NOMO-1 treated with DMSO at 0.1 percent for 48 hours (cell line): ENCODE results near the gene CLDN18.

Experiments
- DNase-seq: peaks from one replicate; lab custom pipeline; 2025; ENCODE audit not compliant: unreplicated experiment; lab: John Stamatoyannopoulos, UW

CLDN18 gene

DNA sequence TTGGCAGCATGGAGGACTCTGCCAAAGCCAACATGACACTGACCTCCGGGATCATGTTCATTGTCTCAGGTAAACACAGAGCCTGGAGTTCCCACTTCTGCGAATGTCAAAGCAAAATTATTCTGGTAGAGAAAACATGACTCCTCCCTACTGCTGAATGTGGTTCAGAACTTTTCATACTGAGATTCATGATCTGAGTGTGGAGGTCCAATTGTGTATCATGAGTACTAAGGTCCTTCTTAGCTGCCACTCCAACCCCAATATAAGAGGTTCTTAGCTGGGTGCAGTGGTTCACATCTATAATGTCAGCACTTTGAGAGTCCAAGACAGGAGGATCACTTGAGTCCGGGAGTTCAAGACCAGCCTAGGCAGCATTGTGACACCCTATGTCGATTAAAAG is 13.8 kb downstream of the CLDN18 start:
- no peak for DNase-seq

- DNase-seq = no peak
Measured at GRCh38 chr3:138025553-138025952, 15.6 kb downstream of the CLDN18 start.

DNA sequence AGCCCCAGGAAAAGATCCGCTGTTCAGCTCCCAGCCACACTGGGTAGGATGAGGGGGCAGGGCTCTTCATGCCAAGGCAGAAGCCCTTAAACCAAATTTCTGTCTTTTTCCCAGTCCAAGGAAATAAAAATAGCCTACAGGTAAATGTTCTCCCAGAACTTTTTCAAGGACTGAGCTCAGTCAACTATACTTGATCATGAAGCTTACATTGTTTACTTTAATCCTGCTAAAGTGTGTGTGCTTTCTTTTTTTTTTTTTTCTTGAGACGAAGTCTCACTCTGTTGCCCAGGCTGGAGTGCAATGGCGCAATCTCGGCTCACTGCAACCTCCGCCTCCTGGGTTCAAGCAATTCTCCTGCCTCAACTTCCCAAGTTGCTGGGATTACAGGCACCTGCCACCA is 17.9 kb downstream of the CLDN18 start:
- DNase-seq = no peak

DNA sequence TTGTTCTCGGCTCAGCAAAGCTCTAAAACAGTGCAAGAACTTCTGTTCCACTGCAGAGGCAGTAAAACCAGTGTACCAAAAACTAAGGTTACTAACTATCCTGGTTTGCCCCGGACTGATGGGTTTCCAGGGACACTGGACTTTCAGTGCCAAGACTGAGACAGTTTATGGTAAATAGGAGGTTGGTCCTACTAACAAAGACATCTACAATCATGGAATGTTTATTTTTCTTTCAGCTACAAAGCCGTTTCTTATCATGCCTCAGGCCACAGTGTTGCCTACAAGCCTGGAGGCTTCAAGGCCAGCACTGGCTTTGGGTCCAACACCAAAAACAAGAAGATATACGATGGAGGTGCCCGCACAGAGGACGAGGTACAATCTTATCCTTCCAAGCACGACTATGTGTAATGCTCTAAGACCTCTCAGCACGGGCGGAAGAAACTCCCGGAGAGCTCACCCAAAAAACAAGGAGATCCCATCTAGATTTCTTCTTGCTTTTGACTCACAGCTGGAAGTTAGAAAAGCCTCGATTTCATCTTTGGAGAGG is 20.8 kb downstream of the CLDN18 start:
- no peak for DNase-seq

GRCh38 chr3:138031536-138031935 is 21.6 kb downstream of the CLDN18 start:
- no peak for DNase-seq

DNA sequence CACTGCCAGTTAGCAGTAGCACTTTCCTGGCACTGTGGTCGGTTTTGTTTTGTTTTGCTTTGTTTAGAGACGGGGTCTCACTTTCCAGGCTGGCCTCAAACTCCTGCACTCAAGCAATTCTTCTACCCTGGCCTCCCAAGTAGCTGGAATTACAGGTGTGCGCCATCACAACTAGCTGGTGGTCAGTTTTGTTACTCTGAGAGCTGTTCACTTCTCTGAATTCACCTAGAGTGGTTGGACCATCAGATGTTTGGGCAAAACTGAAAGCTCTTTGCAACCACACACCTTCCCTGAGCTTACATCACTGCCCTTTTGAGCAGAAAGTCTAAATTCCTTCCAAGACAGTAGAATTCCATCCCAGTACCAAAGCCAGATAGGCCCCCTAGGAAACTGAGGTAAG is 22.6 kb downstream of the CLDN18 start:
- DNase-seq = no peak

DNA sequence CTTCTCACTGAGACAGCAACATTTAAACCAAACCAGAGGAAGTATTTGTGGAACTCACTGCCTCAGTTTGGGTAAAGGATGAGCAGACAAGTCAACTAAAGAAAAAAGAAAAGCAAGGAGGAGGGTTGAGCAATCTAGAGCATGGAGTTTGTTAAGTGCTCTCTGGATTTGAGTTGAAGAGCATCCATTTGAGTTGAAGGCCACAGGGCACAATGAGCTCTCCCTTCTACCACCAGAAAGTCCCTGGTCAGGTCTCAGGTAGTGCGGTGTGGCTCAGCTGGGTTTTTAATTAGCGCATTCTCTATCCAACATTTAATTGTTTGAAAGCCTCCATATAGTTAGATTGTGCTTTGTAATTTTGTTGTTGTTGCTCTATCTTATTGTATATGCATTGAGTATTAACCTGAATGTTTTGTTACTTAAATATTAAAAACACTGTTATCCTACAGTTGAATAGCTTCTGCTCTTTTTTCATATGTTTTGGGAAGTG is 23.3 kb downstream of the CLDN18 start:
- no peak for DNase-seq

DNA sequence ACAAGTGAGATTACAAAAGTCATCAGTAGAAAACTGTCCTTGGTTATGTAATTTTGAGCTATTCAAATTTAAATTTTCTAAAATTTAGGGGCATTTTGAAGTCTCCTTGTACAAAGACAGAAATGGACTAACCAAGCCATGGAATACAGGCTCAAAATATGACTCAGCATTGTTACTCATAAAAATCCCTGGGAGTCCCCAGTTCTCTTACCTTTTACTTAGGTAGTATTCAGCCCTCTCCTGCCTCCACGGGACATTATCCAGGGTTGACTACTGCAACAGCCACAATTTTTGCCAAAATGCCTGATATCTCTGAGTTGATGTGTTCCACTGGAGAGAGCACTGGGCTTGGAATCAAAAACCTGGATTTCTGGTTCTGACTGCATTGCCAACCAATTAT is 25.0 kb downstream of the CLDN18 start:
- no peak for DNase-seq

DNA sequence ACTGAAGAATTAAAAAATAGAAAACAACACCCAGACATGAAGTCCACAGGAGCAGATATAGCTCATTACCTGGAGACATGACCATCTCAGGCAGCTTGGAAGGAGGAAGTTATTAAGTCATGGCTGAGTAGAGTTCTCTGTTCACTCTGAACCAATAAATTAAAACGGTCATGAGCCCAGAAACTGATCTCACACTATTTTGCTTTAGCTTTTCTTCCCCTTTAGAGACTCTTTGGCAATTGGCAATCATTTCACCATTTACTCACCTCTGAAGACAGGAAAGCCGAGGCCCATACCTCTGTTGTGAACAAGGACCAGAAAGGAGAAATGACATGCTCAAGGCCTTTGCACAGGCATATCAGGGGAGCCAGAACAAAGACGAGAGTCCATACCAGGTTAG is 26.6 kb downstream of the CLDN18 start:
- DNase-seq = peak; percentile 95

DNA sequence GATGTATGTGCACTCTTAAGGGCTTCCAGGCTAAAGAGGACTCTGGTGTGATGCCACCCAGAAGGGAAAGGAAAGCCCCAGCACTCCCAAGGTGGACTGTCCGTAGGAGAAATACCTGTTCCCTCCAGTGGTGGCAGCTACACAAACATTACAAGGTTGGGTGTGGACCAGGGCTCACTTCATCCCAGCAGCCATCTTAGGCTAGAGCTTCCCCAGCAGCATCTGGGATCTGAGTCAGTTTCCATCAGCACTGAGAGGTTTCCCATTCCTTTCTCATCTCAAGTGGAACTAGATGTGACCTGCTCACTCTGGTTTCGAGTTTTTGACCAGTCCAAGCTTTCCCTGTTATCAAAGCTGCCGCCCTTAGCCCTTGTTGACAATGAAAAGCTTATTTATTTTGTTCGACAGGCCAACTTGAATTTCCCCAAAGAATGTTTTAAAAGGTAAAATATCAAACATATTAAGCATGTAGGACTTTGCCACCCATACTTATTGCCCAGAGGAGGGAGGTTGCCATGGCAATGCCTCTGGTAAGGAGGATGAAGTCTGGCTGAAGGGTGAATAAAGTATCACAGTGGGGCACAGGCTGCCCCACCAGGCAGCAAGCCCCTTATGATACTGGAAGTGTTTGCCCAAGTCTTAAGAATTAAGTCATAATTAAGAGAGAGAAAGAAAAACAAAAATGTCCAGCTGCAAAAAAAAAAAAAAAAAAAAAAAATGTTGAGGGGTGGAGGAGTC is 28.9 kb downstream of the CLDN18 start:
- DNase-seq = no peak

- no peak for DNase-seq
Measured at GRCh38 chr3:138042043-138042442, 32.1 kb downstream of the CLDN18 start.

DNA sequence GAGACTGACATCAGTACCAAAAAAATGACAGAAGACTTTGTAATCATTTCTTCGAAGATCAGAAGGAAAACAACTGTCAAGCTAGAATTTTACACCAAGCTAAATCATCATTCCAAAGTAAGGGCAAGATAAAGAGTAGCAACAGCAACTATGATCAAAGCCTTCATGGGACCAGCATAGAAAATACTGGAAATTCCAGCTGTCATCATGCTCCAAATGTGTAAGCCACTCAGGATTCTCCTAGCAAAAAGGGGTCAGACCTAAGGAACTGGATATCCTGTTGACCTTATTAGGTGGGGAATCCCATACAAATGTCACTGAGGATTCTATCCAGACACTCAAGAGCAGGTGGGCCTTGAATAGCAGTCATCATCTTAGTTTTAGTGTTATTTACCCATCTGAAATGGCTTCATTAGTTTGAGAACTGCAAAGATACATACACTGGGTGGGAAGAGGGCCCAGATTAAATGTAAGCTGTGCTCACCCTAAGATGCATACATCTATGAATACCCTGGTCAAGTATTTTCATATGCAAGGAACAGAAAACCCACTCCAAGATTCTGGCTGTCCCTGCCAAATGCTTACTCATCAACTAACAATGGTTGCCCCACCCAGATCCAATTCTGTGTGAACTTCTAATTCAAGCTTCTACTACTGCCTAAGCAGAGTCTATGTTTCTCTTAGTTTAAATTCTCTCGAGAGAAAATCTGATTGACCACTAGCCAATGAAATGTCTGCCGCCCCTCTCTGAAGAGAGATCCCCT is 33.5 kb downstream of the CLDN18 start:
- no peak for DNase-seq

DNA sequence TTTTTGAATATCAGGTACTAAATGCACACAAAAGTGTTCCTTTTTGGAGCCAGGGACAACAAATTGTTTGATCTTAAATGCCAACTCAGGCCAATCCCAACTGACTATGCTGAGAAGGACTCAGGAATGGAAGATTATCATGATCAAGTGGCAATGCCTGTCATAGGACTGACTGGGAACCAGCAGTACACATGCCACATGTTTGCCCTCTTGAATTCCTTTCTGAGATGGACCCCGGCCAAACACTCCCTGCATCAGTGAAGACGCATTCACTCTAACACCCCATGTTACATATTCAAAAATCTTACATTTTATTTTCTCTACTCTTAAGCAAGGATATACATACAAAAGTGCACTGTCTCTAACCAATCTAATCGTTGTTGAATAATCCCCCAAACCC is 36.1 kb downstream of the CLDN18 start:
- DNase-seq = no peak

DNA sequence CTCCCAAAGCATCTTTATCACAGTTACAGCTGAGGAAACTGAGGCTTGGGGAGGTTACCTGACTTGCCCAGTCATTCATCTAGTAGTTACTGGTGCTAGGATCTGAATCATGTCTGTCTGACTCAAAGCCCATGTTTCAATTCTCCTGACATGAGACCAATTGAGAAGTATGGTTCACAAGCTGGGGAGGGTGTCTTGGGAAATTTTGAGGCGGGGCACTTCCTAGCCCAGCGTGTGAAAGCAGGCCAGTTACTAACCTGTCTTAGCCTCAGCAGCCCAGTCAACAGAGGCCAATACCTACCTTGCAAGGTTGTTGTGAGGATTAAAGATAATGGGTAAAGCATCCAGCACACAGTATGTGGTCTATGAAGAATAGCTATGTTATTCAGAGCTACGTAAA is 37.0 kb downstream of the CLDN18 start:
- no peak for DNase-seq

DNA sequence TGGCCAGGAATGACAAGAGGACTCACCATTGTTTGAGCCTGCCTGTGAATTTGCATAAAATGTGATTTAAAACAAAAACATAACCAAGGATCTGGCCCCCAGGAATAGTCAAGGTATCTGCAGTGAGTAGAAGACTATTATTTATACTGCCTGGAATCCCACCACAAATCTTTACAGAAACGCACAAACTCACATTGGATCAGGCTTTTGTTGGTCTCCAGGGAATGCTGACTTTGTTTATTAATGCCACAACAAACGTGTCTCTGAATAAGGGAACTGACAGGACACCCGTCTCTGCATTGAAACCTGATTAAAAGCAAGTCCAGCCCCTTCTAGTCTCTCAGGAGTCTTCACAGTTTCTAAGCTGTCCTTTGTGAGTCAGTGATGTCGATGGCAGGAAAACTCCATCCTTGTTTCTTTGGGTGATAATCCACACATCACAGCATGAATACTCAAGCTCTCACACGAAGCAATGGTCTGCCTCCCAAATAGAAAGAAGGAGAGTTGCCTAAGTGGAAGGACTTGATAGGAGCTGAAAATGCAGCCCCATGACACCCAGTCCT is 37.7 kb downstream of the CLDN18 start:
- no peak for DNase-seq

DNA sequence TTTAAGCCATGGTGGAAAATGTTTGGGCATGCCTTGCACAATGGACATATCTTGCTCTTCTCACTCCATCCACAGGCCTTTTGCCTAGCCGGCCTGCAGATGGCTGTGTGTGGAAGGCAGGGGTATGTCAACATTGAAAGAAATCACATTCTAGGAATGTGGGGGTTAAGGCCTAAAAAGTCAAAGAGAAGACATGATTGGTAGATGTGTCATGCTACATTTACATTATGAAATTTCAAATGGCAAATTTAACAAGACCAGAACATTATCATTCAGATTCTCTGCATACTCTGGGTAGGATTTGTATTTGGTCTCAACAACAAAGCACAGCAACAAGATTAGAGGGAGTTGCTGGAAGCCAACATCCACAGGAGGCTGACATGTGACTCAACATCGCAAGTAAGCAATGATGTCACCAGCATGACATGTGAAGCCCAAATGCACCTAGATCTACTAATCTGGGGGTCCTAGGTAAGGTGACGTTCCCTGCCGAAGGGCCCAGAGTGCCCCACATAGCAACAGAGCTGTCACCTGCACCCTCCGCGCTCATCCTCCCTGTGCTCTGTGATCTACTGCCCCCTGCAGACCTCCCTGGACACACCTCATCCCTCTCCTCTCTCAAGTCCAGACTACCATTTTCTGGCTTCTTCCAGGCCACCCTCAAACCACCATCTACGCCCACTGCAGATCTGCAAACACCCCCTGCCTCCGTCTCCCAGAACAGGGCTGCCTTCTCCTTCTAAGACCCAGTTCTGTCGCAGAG is 39.4 kb downstream of the CLDN18 start:
- DNase-seq = no peak

DNA sequence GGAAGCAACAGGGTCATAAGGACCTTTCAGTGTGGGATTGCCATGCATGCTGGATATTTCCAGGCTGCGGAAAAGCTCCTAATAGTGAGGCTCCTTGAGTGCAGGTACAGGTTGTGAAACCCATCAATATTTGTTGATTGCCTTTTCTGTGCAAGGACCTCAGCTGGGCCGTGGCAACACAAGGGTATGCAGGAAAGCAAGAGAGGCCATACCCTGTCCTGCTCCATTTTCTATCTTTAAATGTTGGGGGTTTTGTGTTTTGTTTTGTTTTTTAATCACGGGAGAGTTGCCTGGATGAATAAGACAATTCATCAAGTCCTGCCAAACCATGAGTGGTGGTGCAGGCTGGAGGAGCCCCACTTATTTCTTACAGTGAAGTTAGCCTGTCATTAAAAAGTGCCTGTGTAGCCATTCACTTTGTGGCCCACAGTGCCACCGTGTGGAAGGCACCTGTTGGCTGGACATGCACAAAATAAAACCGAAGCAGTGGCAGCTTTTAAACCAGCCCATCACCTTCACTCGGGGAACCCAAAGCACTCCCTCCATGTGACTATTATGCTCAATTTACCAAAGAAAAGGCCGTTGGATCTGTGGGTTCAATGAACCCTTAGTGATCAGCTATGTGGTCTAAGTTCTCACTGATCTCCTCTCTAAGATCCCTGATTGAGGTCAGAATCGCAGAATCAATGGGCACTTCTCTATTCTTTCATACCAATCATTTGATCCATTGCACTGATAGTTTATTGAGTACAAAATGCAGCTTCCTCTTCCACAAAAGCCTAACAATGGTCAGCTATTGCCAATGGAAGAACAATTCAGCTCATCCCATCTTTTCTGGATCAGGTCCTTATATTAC is 42.2 kb downstream of the CLDN18 start:
- DNase-seq = peak; percentile 39

GRCh38 chr3:138054057-138054456 is 44.1 kb downstream of the CLDN18 start:
- no peak for DNase-seq

- no peak for DNase-seq
Measured at GRCh38 chr3:138057384-138057783, 47.4 kb downstream of the CLDN18 start.

DNA sequence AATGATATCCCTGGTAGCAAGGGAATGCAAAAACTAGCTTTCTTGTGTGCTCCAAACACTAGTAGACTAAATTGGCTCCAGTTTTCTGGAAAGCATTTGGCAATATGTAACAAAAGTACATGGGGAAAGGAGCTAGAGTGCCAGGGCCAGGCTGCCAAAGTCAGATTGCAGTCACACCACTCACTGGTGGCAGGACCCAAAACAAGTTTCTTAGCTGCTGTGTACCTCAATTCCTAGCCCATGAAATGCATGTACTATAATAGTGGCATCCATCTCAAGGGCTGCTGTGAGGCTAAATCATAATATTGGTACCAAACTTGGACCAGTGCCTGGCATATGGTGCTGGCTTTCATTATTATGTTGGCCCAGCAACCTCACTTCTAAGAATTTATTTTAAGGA is 49.3 kb downstream of the CLDN18 start:
- no peak for DNase-seq
